Stimulated activated CD8-positive, alpha-beta memory T cell treated with anti-CD3 and anti-CD28 coated beads, Interleukin-4, amount 100 ng/mL, for 24 hours (primary cell): ENCODE measurements around the gene EPHA1.
A peak's percentile ranks its signal among the peaks of the same experiment; 100 is the strongest.
"Not testable (repeated sequence)": the region's sequence is repeated elsewhere in the genome, so short reads cannot be mapped to it uniquely, and the experiment has no call there.

ENCODE experiments used
- DNase-seq: peaks from one replicate; pipeline ENCODE4 v3.0.0-alpha.2; 2020; ENCODE audit warnings: low read depth

EPHA1 gene

DNA sequence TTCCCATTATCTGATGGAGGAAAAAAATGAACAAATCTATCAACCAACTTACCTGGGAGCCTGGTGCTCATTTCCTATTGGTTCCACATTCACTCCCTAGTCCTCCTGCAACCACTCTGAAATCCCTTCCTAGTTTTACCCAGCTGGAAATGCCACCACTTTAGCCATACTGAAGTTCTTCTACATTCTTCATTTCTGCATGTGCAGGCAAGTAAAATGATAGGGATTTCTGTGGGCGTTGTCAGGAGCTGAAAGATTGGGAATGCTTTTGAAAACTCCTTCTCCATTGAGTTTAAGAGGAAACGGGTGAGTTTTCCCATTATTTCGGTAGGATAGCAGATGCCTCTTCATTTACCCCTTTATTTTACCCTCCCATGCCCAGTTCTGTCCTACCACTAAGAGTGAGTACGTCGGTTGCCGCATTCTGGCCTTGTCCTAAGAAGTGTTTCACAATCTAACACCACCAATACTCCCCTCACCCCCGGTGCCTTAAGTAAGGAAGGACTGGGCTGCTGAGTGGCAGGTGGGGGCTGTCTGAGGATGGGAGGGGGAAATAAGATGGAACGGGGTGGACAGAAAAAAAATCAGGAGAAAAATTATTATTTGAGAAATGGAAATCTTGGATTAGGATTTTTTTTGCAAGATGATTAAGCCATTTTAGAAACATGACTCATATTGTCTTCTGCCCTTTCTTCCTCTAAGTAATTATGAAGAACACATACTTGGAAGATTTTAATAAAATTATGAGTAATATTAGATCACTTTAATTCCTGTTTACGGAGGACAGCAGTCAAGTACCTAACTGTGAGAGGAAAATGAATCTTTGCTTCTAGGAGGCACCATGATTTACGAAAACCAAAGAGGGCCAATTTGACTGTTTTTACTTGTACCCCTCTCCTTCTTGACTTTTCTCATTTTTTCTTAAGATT lies 21.4 kb upstream of the EPHA1 start:
- no peak for DNase-seq

DNA sequence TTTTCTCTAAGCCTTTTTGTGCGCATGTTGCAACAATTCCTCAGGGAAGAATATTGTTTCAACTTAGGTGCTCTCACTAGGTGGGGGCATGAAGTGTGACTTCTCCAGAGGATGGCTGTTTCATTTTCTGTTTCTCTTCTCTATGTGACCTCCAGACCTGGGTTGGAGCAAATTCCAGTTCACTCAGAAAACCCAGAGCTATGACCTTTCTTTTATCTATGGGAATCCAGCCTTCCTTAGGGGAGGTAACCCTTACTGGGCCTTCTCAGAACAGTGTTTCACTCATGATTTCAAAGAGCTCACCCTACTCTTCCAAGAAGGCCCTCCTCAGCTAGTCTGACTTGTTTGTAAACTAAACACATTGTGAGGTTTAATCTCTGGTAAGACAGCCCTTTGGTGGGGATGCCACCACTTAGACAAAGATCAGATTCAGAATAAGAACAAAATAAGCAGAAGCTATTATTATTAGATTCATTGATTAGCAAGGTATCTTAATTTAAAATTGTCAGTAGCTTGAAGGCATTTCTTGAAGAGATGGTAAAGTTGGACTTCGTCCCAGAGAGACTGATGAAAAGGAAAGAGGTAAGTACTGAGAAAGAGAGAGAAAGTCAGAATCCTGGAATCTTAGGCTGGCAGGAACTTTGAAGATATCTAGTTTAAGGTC lies 18.0 kb upstream of the EPHA1 start:
- no peak for DNase-seq

DNA sequence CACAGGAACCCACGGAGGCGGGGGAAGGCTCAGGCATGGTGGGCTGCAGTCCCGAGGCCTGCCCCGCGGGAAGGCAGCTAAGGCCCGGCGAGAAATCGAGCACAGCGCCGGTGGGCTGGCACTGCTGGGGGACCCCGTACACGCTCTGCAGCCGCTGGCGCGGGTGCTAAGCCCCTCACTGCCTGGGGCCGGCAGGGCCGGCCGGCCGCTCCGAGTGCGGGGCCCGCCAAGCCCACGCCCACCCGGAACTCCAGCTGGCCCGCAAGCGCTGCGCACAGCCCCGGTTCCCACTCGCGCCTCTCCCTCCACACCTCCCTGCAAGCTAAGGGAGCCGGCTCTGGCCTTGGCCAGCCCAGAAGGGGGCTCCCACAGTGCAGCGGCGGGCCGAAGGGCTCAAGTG lies 15.8 kb upstream of the EPHA1 start:
- DNase-seq: not testable (repeated sequence)

DNA sequence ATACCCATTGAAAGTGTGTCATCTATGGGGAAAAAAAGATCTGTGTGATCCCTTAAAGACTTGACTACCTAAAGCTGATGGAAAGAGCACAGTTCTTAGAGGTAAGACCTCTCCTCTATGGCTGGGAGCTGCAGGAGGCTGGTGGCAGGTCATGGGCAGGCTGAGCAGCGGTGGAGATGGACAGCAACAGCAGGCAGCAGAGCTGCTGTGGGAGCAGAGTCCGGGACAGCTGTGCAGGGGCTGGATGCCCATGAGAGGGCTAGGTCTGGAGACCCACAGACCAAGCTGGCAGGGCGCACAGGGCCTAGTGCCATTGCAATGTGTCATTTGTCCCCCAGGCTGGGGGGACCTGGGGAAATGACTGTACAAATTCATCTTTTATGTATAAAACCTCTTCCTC lies 13.4 kb upstream of the EPHA1 start:
- DNase-seq: no peak

DNA sequence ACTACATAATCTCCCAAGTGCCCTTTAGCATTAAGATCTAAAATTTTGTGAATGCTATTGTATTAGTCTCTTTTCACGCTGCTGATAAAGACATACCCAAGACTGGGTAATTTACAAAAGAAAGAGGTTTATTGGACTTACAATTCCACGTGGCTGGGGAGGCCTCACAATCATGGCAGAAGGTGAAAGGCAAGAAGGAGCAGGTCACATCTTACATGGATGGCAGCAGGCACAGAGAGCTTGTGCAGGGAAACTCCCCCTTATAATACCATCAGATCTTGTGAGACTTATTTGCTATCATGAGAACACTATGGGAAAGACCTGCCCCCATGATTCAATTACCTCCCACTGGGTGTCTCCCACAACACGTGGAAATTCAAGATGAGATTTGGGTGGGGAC lies 12.0 kb upstream of the EPHA1 start:
- DNase-seq: not testable (repeated sequence)

DNA sequence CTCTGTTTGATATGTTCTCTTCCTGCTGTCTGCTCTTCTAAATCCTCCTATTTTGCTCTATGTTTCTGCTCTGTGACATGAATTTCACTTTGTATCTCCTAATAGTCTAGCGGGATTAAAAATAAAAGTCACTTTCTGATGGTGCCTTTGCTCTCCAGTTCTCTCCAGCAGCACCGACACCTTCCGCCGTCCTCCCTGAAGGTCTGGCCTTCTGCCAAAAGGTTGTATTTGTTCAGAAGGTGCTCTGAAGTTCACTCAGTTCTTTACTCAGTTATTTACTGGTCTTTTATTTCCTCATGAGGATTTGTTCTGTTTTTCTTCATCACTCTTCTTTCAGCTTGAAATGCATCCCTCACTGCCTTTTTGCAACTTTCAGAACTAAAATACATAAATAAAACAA lies 11.2 kb upstream of the EPHA1 start:
- no peak for DNase-seq

DNA sequence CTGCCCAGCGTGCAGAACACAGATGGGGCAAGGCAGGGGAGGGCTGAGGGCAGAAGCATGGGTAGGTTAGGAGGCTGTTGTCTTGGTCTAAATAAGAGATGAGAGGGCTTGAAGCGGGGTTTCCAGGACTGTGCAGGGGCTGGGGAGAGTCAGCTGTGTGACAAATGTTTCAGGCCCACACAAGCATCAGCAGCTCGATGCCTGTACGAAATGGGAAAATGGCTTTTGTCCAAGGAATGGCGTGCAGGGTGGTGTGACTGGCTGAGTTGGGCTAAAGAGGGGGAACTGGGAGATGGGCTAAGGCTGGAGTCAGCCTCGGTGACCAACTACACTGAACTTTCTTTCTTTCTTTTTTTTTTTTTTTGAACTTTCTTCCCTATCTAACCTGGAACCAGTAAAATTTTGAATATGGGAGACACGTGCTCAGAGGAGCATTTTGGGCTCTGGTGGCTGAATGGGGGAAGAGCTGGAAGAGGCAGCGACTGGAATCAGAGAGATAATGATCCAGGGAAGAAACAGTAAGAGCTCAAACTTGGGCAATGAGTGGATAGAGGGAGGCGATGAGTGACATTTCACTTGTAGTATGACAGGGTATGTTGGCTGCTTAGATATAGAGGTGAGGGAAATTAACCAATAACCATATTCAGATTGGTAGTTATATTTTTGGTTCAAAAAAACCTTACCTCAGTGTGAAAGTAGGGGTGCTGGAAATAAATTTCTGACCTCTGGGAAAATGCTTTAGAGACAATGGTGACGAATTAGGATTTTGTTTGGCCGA lies 10.2 kb upstream of the EPHA1 start:
- DNase-seq: no peak

DNA sequence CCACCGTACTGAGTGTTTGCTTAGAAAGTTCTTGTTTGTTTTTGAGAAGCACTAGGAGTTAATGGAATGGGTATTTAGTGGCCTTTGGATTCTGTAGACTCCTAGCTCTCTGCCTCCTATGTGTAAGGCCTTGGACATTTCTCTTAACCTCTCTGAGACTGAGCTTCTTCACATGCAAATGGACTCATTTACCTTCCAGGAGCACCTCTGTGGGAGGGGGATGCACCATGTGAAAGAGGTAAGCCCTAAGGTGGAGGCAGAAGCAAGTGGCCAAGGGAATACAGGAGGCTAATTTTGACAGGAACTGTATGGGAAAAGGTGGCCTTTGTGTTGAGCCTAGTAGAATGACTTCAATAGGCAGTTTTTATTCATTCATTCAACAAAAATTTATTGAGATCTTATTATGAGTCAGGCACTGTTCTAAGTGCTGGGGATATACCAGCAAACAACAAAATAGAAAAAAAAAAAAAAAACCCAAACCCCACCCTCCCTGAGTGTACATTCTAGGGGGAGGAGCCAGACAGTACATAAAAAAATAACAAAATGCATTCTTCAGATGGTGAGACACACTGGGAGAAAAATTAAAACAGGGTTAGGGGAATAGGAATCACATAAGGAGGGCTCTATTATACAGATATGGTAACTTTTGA lies 9.2 kb upstream of the EPHA1 start:
- no peak for DNase-seq

DNA sequence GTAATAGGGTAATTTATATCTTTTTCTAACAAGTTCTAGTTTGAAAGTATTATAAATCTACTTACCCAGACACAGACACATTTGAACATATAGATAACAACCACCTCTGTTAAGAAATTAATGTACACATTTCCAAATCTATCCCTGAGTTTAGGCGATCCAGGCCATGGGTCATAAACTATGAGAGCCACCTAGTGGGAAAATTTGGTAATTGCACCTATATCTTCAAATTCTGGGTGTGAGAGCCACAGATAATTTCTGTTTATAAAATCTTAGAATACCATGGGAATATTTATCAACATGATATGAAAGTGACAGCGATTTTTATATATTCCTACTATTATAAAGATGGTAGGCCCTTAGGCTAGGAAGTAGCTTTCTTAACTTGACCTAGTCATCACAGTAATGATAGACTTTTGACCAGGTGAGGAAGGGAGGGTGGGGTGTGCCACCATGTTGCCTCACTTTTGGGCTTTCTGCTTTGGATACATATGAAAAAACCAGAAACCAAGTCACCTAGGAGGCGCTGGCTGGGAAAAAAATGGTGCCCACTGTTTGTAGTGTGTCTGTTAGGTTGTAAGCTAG lies 8.0 kb upstream of the EPHA1 start:
- DNase-seq: no peak

DNA sequence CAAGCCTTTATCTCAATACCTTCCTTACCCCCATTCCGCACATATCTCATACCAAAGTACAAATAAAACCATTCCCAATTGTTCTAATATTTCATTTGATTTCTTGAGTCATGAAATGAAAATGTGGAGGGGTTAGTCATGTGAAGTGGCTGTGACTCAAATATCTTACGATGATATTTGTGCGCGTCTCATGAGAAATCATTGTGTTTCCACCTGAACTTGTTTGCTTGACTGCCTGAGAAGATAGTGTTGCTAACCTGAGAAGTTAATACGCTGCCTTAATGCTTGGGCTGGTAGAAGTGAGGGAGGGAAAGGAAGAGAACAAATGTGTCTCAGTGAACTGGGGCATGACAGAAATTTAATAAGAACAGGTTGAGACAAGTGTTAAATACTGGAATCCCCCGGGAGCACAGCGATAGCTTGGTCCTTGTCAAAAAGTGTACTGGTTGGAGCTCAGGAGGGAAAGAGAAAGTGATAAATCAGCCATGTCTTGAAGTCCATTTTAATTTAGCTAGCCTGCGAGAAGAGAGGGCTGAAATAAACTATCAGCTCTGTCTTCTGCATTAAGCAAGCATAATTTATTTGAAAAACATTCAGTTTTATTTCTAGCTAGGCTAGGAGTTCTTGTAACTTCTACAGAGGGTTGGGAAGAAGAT lies 7.2 kb upstream of the EPHA1 start:
- DNase-seq: no peak

DNA sequence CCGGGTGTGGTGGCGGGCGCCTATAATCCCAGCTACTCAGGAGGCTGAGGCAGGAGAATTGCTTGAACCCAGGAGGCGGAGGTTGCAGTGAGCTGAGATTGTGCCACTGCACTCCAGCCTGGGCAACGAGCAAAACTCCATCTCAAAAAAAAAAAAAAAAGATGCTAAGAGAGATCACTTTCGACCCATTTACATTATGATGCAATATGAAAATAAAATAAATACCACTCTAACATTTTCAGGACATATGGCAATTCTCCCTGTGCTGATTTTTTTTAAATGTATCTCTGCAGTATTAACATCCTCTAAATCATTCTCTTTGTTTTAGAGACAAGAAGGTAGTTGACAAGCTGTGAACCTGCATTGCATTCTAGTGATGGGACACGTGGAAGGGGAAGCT lies 6.6 kb upstream of the EPHA1 start:
- DNase-seq: not testable (repeated sequence)

DNA sequence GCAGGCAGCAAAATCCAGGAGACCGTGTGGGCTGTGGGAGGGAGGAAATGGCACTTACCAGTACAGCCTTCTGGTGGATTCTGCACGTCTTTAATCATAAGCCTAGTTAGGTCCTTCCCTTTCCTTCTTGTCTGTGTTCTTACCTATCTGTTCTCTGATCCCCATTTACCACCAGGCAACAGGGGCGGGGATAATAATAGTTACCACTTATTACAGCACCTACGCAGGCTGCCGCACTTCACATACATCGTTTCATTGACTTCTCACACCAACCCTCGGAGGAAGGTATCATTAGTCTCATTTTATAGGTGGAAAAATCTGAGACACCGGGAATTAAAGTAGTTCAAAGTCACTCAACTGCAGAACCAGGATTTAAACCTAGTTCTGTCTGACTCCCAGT lies 4.5 kb upstream of the EPHA1 start:
- no peak for DNase-seq

DNA sequence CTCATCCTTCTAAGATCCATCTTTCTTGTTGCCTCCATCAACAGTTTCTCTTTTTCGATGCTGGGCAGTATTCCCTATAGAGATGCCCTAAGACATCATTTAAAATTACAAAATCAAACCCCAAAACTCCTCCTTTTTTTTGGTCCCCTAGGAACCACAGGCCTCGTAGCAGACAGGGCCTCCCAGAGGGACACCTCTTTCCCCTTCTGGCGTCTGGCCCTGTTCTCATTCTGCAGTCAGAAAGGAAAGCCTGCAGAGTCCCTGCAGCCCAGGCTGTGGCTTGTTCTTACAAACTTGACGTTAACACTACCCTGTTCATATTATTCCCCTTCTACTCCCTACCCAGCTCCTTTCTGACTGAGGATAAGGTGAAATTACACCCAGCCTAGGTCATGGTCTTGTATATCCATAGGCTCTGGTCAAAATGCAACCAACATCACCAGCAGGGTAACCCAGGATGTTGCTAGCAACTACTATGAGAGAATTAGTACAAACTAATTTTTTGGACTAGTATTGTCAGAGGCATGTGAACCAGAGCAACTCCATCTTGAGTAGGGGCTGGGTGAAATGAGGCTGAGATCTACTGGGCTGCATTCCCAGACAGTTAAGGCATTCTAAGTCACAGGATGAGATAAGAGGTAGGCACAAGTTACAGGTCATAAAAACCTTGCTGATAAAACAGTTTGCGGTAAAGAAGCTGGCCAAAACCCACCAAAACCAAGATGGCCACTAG lies 3.5 kb upstream of the EPHA1 start:
- no peak for DNase-seq

DNA sequence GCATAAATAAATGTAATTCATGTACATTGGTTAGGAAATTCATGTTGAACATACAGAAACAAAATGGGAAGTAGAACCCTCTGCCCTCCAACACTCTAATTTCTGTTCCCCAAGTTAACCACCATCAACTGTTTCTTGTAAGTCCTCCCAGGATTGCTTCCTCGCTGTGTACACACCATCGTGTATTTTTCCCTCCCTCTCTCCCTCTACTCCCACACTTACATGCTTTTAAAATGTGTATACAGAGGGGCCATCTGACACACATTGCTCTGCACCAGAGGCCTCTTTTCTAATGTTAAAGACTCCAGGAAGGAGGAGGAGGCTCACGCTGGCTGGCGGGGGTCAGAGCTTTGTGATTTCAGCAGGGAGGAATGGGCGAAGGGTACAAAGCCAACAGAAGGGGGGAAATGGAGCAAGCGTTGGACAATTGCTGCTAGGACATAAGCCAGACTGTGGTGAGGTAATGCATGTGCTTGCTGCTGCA lies 1.9 kb upstream of the EPHA1 start:
- no peak for DNase-seq

DNA sequence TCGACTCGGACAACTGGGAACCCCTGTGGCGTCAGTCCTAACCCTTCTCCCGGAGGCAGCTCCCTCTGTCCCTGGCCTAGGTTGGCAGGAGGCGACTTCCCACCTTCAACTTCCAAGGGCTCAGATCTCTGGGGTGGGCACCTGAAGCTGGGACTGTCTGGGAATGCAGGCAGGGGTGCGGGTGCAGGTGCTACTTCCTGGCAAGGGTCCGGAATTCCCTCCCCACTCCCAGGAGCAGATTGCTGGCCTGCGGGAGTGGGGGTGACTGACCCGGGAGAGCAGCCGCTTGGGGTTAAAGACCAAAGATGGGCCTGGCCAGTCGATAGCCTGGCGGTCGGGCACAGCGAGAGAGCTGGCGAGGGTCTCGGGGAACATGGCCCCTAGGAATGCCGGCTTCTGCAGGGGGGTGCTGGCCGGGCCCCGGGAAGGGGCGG lies 387 bp downstream of the EPHA1 start:
- DNase-seq: no peak

DNA sequence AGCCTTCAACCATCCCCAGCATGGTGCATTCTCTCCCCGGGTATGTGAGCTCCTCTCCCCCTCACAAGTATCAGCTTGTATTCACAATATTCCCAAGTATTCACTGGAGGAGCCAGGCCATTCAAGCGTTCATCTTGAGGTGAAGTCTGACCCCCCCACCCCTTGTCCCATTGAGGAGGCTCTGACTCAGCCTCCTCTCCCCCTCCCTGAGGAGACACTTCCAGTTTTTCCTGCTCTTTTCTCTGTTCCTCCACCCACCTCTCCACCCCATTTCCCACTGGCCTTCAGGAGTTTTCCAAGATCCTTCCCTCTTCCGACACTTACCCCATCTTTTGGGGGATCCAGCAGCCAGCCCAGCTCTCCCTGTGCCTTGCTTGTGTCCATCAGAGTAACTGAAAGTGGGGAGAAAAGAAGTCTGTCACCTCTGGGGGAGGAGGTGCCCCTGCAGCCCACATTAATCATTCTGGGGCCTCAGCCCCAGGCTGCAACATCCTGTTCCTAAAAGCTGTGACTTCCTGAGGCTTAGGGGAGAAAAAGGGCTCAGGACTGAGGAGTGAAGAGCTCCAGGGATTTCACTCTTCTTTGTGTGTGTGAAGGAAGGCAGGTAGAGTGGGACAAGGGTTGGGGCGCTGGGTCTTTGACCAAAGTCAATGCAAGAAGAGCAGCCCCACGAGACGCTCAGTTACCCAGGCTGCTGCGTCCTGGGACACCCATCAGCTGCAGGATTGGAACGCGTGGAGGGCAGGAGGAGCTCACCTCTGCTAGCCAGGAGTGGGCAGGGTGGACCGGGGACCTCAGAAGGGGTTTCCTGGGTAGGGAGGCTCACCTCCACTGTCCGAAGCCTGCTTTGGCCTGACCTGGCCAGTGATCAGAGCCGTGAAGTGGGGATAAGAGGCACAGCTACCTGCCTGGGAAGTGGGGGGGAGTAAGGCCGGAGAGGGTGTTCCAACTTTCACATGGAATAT lies 1.1 kb downstream of the EPHA1 start:
- peak; percentile 14 for DNase-seq

DNA sequence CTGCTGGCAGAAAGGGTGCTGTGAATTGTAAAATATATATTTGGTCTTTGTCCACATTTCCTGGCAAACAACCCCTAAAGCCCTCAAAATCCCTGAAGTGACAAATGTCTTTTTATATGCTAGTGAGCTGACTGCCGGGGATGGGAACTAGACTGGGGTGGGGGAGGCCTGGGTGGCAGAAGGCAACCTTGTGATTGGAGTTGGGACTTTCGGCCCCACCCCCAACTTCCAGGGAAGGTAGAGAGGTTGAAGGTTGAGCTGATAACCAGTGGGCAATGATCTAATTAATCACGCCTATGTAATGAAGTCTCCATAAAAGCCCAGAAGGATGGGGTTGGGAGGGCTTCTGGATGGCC lies 2.7 kb downstream of the EPHA1 start:
- DNase-seq: no peak

DNA sequence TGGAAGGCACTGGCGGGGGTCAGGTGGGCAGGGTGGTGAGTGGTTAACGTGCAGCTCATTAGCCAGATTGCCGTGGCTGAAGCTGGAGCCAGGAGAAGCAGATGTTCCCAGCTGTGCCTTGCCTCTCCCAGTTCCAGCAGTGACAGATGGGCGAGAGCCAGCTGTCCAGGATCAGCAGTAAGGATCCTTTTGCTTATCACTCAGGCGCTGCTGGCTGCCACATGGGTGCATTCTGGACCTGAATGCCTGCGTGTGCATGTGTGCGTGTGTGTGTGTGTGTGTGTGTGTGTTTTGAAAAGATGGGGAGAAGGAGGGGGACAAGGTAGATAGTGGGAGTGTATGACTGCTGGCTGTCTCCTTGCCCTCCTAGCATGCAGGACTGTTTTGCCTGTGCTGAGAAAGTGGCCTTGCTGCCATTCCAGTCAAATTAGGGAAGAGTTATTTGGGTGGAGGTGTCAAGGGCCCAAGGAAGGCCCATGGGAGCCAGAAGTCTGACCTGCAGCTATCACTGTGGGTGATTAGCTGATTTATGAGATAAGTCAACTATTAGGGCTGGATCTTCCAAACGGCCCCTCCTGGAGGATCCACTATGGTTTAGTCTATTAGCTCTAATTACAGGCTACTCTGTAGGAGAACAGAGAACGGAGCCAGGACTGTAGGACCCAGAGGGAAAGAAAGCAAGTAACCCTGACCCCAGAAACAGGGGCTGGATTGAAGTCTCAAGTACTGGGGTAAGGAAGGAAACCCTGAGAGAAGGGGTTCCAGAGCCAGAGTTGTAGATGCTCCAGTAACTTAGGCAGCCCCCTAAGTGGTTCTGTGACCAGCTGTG lies 3.3 kb downstream of the EPHA1 start:
- DNase-seq: no peak
